Neural cell (in vitro differentiated cells): ENCODE data around the gene PLA2G1B. TPM values are rescaled to one million over a fixed set of nuclear protein-coding genes. Genes with fewer than 3 reads are reported as not detected.

Experiments used
- H2AFZ ChIP-seq: fragments of 200-600, 300-800 bp; sonication (generic), shearing (Covaris generic); 2 replicates; pipeline ENCODE4 v1.6.0; 2014; ENCODE audit warnings: low read depth, mild to moderate bottlenecking, antibody characterized with exemption, low read length, moderate library complexity
- H3F3A ChIP-seq: fragments of 200-600 bp; shearing (Covaris generic); 2 replicates; pipeline ENCODE4 v1.6.1; 2016; ENCODE audit warnings: mild to moderate bottlenecking, moderate library complexity, mixed read lengths, antibody characterized with exemption, low read length; ENCODE audit not compliant: insufficient read depth, poor library complexity, severe bottlenecking
- H3K27ac ChIP-seq: fragments of 200-600, 300-800 bp; sonication (generic), shearing (Covaris generic); 2 replicates; pipeline ENCODE4 v1.5.1; 2014; ENCODE audit warnings: mild to moderate bottlenecking, low read length, moderate library complexity
- H3K27me3 ChIP-seq: fragments of 300-800, 200-600 bp; sonication (generic), shearing (Covaris generic); 2 replicates; pipeline ENCODE4 v1.6.0; 2014; ENCODE audit warnings: mild to moderate bottlenecking, low read depth, low read length, moderate library complexity; ENCODE audit not compliant: insufficient read depth
- H3K36me3 ChIP-seq: fragments of 300-800, 200-600 bp; sonication (generic), shearing (Covaris generic); 2 replicates; pipeline ENCODE4 v1.5.1; 2014; ENCODE audit warnings: mild to moderate bottlenecking, antibody characterized with exemption, low read length, moderate library complexity; ENCODE audit not compliant: insufficient read depth
- H3K4me2 ChIP-seq: fragments of 300-800, 200-600 bp; sonication (generic), shearing (Covaris generic); 2 replicates; pipeline ENCODE4 v1.6.0; 2014; ENCODE audit warnings: mild to moderate bottlenecking, low read length
- H3K4me3 ChIP-seq: fragments of 300-800, 200-600 bp; sonication (generic), shearing (Covaris generic); 2 replicates; pipeline ENCODE4 v1.5.1; 2014; ENCODE audit warnings: mild to moderate bottlenecking, low read length, moderate library complexity
- H3K79me2 ChIP-seq: fragments of 200-600 bp; shearing (Covaris generic); replicated peaks from 2 replicates; pipeline ENCODE4 v1.6.0; 2014; ENCODE audit warnings: mild to moderate bottlenecking, low read length, moderate library complexity; ENCODE audit not compliant: insufficient read depth
- H3K9ac ChIP-seq: fragments of 300-800, 200-600 bp; sonication (generic), shearing (Covaris generic); 2 replicates; pipeline ENCODE4 v1.6.1; 2016; ENCODE audit warnings: mild to moderate bottlenecking, low read length, mixed read lengths
- H3K9me2 ChIP-seq: fragments of 200-600 bp; shearing (Covaris generic); 2 replicates; pipeline ENCODE4 v1.6.1; 2016; ENCODE audit warnings: mild to moderate bottlenecking, low read length, mixed read lengths; ENCODE audit not compliant: insufficient read depth
- H3K9me3 ChIP-seq: fragments of 200-600, 300-800 bp; sonication (generic), shearing (Covaris generic); 2 replicates; pipeline ENCODE4 v1.6.1; 2016; ENCODE audit warnings: mild to moderate bottlenecking, mixed run types, low read length, moderate library complexity, mixed read lengths
- H4K20me1 ChIP-seq: fragments of 200-600 bp; shearing (Covaris generic); 2 replicates; pipeline ENCODE4 v1.6.1; 2016; ENCODE audit warnings: mild to moderate bottlenecking, mixed run types; ENCODE audit not compliant: insufficient read depth
- CTCF ChIP-seq: fragments of 450-650 bp; IDR thresholded peaks from 2 replicates; pipeline ENCODE4 v1.5.1; 2014; ENCODE audit warnings: antibody characterized with exemption, mild to moderate bottlenecking, moderate library complexity; ENCODE audit not compliant: poor library complexity, severe bottlenecking
- EZH2 ChIP-seq: fragments of 200-600, 300-800 bp; shearing (Covaris generic), sonication (generic); IDR thresholded peaks from 2 replicates; pipeline ENCODE4 v1.6.1; 2014; ENCODE audit warnings: antibody characterized with exemption, low read length, borderline replicate concordance, mild to moderate bottlenecking; ENCODE audit not compliant: insufficient read depth, poor library complexity, severe bottlenecking
- MXI1 ChIP-seq: fragments of 450-650 bp; conservative IDR thresholded peaks from 2 replicates; pipeline ENCODE4 v1.6.1; 2014; ENCODE audit warnings: antibody characterized with exemption, mild to moderate bottlenecking; ENCODE audit not compliant: poor library complexity, severe bottlenecking
- polyA plus RNA-seq: library from polyadenylated mRNA; depleted of rRNA; stranded (reverse); fragments of >200 nt; gene quantifications from 2 replicates; pipeline ENCODE4 v1.2.3, GENCODE V29; 2014
- small RNA-seq, 3 experiments: library from RNA; depleted of rRNA; stranded (forward); fragments of <200 nt; gene quantifications; one replicate each; pipeline ENCODE3, GENCODE V24; 2012

The PLA2G1B gene
- polyA plus RNA-seq, 1 donor from 2014 or later = not detected

- no peak overlapping the region for H3K27ac ChIP-seq
Measured at GRCh38 chr12:120276734-120277133, 50.8 kb downstream of the PLA2G1B start.

More at GRCh38 chr12:120276734-120277133, 50.8 kb downstream of the PLA2G1B start:
- Histone ChIP-seq H4K20me1 (no peaks in the 10 kb centered on the region), H3K9ac (no peak overlapping the region), H3F3A (no peaks in the 10 kb centered on the region), H3K9me3 (no peaks in the 10 kb centered on the region), H3K79me2 (no peaks in the 10 kb centered on the region), H3K36me3 (no peaks in the 10 kb centered on the region), H3K4me2 (no peak overlapping the region), H3K4me3 (no peak overlapping the region), H3K9me2 (no peaks in the 10 kb centered on the region), H2AFZ (no peak overlapping the region), H3K27me3 (no peaks in the 10 kb centered on the region)
- TF ChIP-seq MXI1 = no peak
- TF ChIP-seq CTCF = no peak
- no peak for TF ChIP-seq EZH2

Small RNA genes within 50 kb of the gene (small RNA-seq; reads per million reads assigned to genes)
- gene RNU4-1 (399 to 14,010 (median 1,197) reads per million in 3 experiments), gene RNU4-2 (1,028 to 41,635 (median 3,334) reads per million in 3 experiments), gene RNU6-1088P (0 reads per million in 3 experiments)

Other genes with a start within 250 kb of the PLA2G1B start
- gene RAB35, start 211.0 kb downstream of the PLA2G1B start, polyA plus RNA-seq = 60.2 and 65.2 TPM in 2 replicates
- 21.5 and 27.4 TPM in 2 replicates for gene GCN1, start 133.1 kb downstream of the PLA2G1B start, polyA plus RNA-seq
- 1,914 and 2,229 TPM in 2 replicates for gene RPLP0, start 126.7 kb downstream of the PLA2G1B start, polyA plus RNA-seq
- gene PXN, start 62.0 kb downstream of the PLA2G1B start, polyA plus RNA-seq = 5.9 and 6.3 TPM in 2 replicates
- under 0.01 TPM in 1 of 2 replicates, not detected in the other for gene RNU4-2, start 35.9 kb downstream of the PLA2G1B start, polyA plus RNA-seq
- under 0.01 TPM in 1 of 2 replicates, not detected in the other for gene RNU4-1, start 34.5 kb downstream of the PLA2G1B start, polyA plus RNA-seq
- 9.7 and 13.8 TPM in 2 replicates for gene SIRT4, start 25.5 kb downstream of the PLA2G1B start, polyA plus RNA-seq
- gene MSI1, start 41.4 kb upstream of the PLA2G1B start, polyA plus RNA-seq = 7.5 and 9.2 TPM in 2 replicates
- gene COX6A1, start 110.3 kb upstream of the PLA2G1B start, polyA plus RNA-seq = 1,801 and 2,017 TPM in 2 replicates
- gene TRIAP1, start 118.6 kb upstream of the PLA2G1B start, polyA plus RNA-seq = 40.7 and 45.1 TPM in 2 replicates
- 43.6 and 45.3 TPM in 2 replicates for gene GATC, start 118.7 kb upstream of the PLA2G1B start, polyA plus RNA-seq
- gene SRSF9, start 142.0 kb upstream of the PLA2G1B start, polyA plus RNA-seq = 263 and 289 TPM in 2 replicates
- 404 and 466 TPM in 2 replicates for gene DYNLL1, start 168.3 kb upstream of the PLA2G1B start, polyA plus RNA-seq
- 91.6 and 98.6 TPM in 2 replicates for gene COQ5, start 201.4 kb upstream of the PLA2G1B start, polyA plus RNA-seq
- 139 and 145 TPM in 2 replicates for gene RNF10, start 206.6 kb upstream of the PLA2G1B start, polyA plus RNA-seq